ENCODE results near the gene DLG1. TPM values are rescaled to one million over a fixed set of nuclear protein-coding genes. Genes with fewer than 3 reads are reported as not detected.

DLG1 gene
- total and polyA plus RNA-seq, 9 of the 15 experiments (the other 6 are each of a cell fraction or from before 2014, with no cell fraction given), result 9.4 to 63.5 (median 43.6) TPM

DNA sequence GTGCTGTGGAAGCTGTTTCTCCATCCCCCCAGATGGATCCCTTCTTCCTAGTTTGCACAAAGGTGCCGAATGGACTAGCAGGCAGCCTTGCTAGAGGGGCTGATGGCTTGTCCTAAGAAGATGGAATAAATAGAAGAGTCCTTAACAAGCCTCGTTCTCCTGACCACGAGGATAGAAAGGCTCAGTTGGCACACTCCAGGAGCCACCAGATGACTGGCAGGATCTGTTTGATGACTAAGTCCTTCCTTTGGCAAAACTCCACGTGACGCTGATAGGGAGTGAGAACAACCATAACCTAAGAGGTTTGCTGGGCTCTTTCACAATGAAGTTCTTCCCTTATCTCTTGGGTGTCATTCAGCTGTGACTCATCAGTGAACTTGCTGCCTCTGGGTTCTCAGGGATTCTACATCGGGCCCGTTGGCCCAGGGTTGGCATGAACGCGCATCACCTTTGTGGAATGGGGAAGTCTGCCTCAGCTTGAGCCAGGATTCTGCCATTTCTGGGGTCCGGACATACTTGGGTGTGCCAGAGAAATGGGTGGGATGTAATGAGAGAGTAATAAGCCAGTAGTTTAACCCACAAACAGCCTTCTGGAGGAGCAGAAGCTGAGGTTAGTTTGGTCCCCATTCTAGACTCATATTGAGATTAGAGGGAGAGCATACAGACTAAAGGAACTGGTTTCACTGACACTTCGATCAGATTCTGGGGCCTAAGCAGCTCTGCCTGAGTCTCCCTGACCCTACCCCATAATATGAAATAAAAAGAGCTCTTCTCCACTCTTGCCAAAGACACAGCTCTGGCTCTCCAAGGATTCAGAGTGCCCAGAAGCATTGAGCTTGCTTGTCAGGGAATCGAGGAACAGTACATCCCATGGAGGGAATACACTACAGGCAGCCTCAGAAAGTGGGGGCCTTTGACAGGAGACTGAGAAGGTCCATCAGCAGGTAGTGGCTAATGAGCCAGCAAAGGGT lies 266.8 kb downstream of the DLG1 start (continued):
- TF ChIP-seq, protein P1, sequence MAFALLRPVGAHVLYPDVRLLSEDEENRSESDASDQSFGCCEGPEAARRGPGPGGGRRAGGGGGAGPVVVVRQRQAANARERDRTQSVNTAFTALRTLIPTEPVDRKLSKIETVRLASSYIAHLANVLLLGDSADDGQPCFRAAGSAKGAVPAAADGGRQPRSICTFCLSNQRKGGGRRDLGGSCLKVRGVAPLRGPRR (CRISPR knock-in tag; IDR thresholded peaks at IDR 0.05), result no peak
- TF ChIP-seq ZNF140 (CRISPR knock-in tag; IDR thresholded peaks at IDR 0.05) (no peak), RBM17 (IDR thresholded peaks at IDR 0.05; ENCODE audit: borderline replicate concordance, low read depth, low read length) (no peak), ZNF695 (CRISPR knock-in tag; IDR thresholded peaks at IDR 0.05) (no peak), HDAC2 (IDR thresholded peaks at IDR 0.05) (peak; percentile 86), TARDBP (IDR thresholded peaks at IDR 0.05) (0 out of 2 replicates have a peak, but pooled peaks have one; percentile 55), NR2C2 (CRISPR knock-in tag; IDR thresholded peaks at IDR 0.05) (no peak), NR2C2 (tag; IDR thresholded peaks at IDR 0.05) (peak; percentile 73), ZNF764 (CRISPR knock-in tag; IDR thresholded peaks at IDR 0.05; ENCODE audit: low read depth) (no peak), HMG20A (CRISPR knock-in tag; conservative IDR thresholded peaks at IDR 0.05) (no peak)
- TF ChIP-seq, protein P2, sequence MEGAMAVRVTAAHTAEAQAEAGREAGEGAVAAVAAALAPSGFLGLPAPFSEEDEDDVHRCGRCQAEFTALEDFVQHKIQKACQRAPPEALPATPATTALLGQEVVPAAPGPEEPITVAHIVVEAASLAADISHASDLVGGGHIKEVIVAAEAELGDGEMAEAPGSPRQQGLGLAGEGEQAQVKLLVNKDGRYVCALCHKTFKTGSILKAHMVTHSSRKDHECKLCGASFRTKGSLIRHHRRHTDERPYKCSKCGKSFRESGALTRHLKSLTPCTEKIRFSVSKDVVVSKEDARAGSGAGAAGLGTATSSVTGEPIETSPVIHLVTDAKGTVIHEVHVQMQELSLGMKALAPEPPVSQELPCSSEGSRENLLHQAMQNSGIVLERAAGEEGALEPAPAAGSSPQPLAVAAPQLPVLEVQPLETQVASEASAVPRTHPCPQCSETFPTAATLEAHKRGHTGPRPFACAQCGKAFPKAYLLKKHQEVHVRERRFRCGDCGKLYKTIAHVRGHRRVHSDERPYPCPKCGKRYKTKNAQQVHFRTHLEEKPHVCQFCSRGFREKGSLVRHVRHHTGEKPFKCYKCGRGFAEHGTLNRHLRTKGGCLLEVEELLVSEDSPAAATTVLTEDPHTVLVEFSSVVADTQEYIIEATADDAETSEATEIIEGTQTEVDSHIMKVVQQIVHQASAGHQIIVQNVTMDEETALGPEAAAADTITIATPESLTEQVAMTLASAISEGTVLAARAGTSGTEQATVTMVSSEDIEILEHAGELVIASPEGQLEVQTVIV (CRISPR knock-in tag; IDR thresholded peaks at IDR 0.05; ENCODE audit: borderline replicate concordance), result no peak
- TF ChIP-seq, protein P3, sequence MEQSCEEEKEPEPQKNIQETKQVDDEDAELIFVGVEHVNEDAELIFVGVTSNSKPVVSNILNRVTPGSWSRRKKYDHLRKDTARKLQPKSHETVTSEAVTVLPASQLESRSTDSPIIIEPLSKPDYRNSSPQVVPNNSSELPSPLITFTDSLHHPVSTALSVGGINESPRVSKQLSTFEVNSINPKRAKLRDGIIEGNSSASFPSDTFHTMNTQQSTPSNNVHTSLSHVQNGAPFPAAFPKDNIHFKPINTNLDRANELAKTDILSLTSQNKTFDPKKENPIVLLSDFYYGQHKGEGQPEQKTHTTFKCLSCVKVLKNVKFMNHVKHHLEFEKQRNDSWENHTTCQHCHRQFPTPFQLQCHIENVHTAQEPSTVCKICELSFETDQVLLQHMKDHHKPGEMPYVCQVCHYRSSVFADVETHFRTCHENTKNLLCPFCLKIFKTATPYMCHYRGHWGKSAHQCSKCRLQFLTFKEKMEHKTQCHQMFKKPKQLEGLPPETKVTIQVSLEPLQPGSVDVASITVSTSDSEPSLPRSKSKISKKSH (CRISPR knock-in tag; IDR thresholded peaks at IDR 0.05), result no peak
- TF ChIP-seq, protein P4, sequence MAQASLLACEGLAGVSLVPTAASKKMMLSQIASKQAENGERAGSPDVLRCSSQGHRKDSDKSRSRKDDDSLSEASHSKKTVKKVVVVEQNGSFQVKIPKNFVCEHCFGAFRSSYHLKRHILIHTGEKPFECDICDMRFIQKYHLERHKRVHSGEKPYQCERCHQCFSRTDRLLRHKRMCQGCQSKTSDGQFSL (CRISPR knock-in tag; IDR thresholded peaks at IDR 0.05), result no peak
- TF ChIP-seq, protein P4 (tag; IDR thresholded peaks at IDR 0.05), result no peak
- TF ChIP-seq, protein P5, sequence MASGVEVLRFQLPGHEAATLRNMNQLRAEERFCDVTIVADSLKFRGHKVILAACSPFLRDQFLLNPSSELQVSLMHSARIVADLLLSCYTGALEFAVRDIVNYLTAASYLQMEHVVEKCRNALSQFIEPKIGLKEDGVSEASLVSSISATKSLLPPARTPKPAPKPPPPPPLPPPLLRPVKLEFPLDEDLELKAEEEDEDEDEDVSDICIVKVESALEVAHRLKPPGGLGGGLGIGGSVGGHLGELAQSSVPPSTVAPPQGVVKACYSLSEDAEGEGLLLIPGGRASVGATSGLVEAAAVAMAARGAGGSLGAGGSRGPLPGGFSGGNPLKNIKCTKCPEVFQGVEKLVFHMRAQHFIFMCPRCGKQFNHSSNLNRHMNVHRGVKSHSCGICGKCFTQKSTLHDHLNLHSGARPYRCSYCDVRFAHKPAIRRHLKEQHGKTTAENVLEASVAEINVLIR (CRISPR knock-in tag; IDR thresholded peaks at IDR 0.05), result peak; percentile 36; the same call in 1 of the 2 replicates
